Coronary artery (tissue), 2 donors: ENCODE results near the gene TPM1.
A peak's percentile ranks its signal among the peaks of the same experiment; 100 is the strongest.

ENCODE experiments used
- DNase-seq: peaks from one replicate; pipeline ENCODE4 v3.0.0-alpha.2; 2017; ENCODE audit warnings: low spot score
- H3K27ac ChIP-seq, 2 donors: fragments of 200-600 bp; sonication (generic); one replicate each; pipeline ENCODE4 v1.5.1; 2016 to 2019
- H3K4me3 ChIP-seq: fragments of 200-600 bp; sonication (generic); 2 replicates; pipeline ENCODE4 v1.5.1; 2016; ENCODE audit warnings: mild to moderate bottlenecking, moderate library complexity
- TF ChIP-seq, protein P1 (sequence below): fragments of 200-600 bp; sonication (generic); IDR thresholded peaks from one replicate; pipeline ENCODE4 v1.5.1; 2019; ENCODE audit warnings: antibody characterized with exemption

Gene TPM1

DNA sequence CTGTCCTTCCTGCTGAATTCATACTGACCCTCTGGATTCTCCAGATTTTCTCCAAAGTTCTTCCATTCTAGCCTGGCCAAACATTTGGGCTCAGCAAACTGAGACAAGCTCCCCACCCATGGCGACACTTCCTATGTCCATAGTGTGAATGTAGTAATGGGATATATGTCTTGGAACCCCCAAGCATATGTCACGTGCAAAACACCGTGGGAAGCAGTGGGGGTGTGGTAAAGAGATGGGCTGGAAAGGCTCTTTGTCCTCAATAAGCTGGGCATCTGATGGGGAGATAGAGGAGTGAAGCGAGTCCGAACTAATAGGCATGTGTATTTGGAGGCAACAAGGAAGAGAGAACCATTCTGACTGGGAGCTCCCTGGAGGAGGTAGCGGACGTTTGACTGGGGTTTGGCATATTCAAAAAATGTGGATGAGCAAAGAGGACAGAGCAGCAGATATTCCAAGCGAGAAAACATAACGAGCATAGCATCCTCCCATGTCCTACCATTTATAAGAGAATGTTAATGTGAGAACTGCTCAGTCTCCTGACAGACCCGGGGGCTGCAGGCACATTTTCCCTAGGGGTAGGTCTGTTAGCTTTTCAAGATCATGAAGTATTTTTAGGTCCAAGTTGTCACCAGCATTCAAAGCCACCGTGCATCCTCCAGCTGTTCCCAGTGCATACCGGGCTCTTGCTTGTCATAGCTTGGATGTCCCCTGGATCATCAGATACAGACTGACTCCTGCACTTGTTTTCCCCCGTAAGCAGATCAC lies 25.6 kb downstream of the TPM1 start:
- TF ChIP-seq, protein P1, sequence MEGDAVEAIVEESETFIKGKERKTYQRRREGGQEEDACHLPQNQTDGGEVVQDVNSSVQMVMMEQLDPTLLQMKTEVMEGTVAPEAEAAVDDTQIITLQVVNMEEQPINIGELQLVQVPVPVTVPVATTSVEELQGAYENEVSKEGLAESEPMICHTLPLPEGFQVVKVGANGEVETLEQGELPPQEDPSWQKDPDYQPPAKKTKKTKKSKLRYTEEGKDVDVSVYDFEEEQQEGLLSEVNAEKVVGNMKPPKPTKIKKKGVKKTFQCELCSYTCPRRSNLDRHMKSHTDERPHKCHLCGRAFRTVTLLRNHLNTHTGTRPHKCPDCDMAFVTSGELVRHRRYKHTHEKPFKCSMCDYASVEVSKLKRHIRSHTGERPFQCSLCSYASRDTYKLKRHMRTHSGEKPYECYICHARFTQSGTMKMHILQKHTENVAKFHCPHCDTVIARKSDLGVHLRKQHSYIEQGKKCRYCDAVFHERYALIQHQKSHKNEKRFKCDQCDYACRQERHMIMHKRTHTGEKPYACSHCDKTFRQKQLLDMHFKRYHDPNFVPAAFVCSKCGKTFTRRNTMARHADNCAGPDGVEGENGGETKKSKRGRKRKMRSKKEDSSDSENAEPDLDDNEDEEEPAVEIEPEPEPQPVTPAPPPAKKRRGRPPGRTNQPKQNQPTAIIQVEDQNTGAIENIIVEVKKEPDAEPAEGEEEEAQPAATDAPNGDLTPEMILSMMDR = no peak
- no peak for DNase-seq
- Histone ChIP-seq H3K4me3 (no peak overlapping the region), H3K27ac (peak overlapping the region in 1 of 2 donors; percentile 62)

DNA sequence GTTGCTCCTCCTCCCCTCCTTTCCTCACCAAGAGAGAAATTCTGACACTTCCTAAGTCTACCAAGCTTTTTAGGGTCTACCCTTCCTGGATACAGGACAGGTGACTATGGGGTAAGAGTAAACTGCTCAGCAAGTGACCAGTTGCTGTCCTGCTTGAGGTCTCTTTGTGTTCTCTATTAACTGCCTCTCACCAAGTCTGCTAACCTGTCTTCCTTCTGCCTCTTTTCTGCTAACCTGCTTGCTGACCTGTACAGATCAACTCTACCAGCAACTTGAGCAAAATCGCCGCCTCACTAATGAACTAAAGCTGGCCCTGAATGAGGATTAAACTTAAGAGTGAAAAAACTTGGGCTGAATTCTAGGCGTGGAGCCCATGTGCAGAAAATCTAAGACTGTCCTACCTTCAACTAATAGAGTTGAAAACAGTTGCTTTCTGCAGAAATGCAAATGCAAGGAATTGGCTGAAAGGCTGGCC lies 27.1 kb downstream of the TPM1 start:
- Histone ChIP-seq H3K4me3 (no peak overlapping the region), H3K27ac (peak overlapping the region in 1 of 2 donors; percentile 34)
- DNase-seq = no peak
- TF ChIP-seq, protein P1 = no peak

DNA sequence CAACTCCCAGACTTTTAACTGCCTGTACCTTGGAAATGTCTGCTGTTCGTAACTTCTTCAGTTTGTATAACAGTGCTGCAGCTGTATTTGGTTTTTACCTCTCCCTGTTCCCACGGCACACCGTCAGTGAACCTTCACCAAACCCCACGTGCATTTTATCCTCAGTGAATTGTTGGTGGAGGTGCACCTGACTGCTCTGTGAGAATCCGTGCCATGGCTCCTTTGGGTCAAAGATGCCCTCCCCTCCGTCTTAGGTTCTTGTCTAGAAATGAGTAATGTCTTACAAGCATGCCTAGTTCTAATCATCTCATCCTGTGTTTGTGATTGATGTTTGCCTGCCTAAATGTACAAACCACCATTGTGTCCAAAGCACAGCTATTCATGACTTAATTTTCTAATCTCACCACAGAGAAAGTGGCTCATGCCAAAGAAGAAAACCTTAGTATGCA lies 28.2 kb downstream of the TPM1 start:
- TF ChIP-seq, protein P1 = no peak
- no peak for DNase-seq
- peak overlapping the region in 1 of 2 donors; percentile 7 for H3K27ac ChIP-seq
- H3K4me3 ChIP-seq = no peak overlapping the region

DNA sequence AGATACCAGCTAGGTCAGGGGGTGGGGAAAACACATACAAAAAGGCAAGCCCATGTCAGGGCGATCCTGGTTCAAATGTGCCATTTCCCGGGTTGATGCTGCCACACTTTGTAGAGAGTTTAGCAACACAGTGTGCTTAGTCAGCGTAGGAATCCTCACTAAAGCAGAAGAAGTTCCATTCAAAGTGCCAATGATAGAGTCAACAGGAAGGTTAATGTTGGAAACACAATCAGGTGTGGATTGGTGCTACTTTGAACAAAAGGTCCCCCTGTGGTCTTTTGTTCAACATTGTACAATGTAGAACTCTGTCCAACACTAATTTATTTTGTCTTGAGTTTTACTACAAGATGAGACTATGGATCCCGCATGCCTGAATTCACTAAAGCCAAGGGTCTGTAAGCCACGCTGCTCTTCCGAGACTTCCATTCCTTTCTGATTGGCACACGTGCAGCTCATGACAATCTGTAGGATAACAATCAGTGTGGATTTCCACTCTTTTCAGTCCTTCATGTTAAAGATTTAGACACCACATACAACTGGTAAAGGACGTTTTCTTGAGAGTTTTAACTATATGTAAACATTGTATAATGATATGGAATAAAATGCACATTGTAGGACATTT lies 28.9 kb downstream of the TPM1 start:
- no peak for DNase-seq
- peak overlapping the region in 1 of 2 donors; percentile 7 for H3K27ac ChIP-seq
- H3K4me3 ChIP-seq = no peak overlapping the region
- TF ChIP-seq, protein P1 = no peak

DNA sequence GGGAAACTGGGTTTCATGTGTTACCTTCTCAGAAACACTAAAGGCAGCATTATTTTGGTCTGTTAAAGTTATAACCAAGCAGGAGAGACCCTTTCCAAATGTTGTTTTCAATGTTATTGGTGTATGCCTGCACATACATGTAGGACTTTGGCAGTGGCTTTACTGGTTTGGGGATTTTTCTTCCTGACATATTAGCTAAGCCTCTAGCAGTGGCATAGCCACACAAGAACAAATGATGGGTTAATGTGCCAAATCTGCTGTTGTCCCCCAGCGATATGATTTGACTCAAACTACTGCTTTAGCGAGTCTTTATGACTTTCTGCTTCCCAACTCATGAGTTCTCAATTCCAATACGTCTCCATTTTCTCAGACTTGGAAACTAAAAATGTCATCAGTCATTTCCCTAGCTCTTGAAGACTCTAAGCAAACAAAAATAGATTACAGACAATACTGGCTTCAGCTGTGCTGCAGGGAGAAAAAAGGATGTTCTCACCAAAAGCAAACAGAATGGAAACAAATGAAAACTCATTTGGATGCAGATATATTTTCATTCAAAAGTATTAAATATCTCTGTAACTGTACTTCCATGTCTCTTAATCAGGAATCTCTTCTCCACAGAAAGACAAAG lies 29.6 kb downstream of the TPM1 start:
- H3K27ac ChIP-seq = no peak overlapping the region
- no peak for DNase-seq
- no peak overlapping the region for H3K4me3 ChIP-seq
- TF ChIP-seq, protein P1 = no peak

DNA sequence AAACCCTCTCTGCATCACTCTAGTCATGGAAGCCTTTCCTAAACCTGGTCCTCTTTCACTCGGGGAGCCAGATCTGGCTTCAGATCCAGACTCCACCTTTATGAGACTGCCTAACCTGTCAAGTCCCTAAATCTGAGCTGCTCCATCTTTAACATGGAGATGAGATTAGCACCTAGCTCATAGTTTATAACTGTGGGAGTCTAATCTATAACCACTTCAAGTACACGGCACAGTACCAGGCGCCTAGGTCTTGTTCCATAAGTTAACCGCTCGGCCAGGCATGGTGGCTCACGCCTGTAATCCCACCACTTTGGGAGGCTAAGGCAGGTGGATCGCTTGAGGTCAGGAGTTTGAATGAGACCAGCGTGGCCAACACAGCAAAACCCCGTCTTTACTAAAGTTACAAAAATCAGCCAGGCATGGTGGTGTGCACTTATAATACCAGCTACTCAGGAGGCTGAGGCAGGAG lies 30.3 kb downstream of the TPM1 start:
- DNase-seq = no peak
- H3K4me3 ChIP-seq = no peak overlapping the region
- TF ChIP-seq, protein P1 = no peak
- peak overlapping the region in 1 of 2 donors; percentile 51 for H3K27ac ChIP-seq
